PFSK-1 (cell line): ENCODE measurements around the gene KISS1R.

Experiments
- POLR2AphosphoS5 ChIP-seq: IDR thresholded peaks from 2 replicates; pipeline ENCODE4 v1.6.1; 2012; ENCODE audit warnings: low read depth, mild to moderate bottlenecking, control low read depth, low read length, moderate library complexity
- SIN3A ChIP-seq: IDR thresholded peaks from 2 replicates; pipeline ENCODE4 v1.6.1; 2012; ENCODE audit warnings: mild to moderate bottlenecking, low read length, moderate library complexity, borderline replicate concordance; ENCODE audit not compliant: insufficient read depth
- TAF1 ChIP-seq: IDR thresholded peaks from 2 replicates; pipeline ENCODE4 v1.6.1; 2012; ENCODE audit warnings: low read length, control low read depth, borderline replicate concordance; ENCODE audit not compliant: insufficient read depth
- TF ChIP-seq, protein P1 (sequence below), 2 experiments: IDR thresholded peaks; 2 replicates each; pipeline versions ENCODE4 v1.6.1 to v1.8.0; 2011 to 2012; ENCODE audit warnings: low read depth in 2 of 2, low read length in 2 of 2, control low read depth in 1 of 2, inconsistent platforms in 1 of 2, mild to moderate bottlenecking in 1 of 2, moderate library complexity in 1 of 2; ENCODE audit not compliant: insufficient read depth in 1 of 2

DNA sequence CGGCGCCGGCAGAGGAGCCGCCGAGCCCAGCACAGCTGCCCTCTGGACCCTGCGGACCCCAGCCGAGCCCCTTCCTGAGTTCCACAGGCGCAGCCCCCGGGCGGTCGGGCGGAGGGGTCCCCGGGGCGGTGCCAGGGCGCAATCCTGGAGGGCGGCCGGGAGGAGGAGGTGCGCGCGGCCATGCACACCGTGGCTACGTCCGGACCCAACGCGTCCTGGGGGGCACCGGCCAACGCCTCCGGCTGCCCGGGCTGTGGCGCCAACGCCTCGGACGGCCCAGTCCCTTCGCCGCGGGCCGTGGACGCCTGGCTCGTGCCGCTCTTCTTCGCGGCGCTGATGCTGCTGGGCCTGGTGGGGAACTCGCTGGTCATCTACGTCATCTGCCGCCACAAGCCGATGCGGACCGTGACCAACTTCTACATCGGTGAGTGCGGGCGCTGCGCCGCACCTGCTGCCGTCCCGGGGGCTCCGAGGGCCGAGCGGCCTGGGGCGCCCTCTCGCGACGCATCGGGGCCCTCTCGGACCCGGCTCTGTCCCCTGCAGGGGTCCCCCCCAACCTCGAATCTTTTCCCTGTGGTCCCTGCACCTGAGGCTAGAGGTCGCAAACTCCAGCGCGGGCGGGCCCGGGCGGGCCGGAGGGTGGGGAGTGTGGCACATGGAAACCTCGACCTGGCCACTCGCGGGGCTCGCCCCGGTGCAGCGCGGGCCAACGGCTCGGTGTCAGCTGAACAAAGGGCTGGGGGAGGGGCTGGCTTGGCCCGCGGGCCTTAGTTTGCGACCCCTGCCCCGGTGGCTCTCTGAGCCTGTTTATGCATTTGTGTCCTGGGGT is at the start of gene KISS1R:
- TF ChIP-seq SIN3A (no peak), POLR2AphosphoS5 (no peak), TAF1 (no peak)
- TF ChIP-seq, protein P1, sequence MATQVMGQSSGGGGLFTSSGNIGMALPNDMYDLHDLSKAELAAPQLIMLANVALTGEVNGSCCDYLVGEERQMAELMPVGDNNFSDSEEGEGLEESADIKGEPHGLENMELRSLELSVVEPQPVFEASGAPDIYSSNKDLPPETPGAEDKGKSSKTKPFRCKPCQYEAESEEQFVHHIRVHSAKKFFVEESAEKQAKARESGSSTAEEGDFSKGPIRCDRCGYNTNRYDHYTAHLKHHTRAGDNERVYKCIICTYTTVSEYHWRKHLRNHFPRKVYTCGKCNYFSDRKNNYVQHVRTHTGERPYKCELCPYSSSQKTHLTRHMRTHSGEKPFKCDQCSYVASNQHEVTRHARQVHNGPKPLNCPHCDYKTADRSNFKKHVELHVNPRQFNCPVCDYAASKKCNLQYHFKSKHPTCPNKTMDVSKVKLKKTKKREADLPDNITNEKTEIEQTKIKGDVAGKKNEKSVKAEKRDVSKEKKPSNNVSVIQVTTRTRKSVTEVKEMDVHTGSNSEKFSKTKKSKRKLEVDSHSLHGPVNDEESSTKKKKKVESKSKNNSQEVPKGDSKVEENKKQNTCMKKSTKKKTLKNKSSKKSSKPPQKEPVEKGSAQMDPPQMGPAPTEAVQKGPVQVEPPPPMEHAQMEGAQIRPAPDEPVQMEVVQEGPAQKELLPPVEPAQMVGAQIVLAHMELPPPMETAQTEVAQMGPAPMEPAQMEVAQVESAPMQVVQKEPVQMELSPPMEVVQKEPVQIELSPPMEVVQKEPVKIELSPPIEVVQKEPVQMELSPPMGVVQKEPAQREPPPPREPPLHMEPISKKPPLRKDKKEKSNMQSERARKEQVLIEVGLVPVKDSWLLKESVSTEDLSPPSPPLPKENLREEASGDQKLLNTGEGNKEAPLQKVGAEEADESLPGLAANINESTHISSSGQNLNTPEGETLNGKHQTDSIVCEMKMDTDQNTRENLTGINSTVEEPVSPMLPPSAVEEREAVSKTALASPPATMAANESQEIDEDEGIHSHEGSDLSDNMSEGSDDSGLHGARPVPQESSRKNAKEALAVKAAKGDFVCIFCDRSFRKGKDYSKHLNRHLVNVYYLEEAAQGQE (IDR thresholded peaks at IDR 0.05; ENCODE audit: insufficient read depth in 1 of 2, low read depth in 2 of 2, low read length in 2 of 2), result no peak
